DOHH2 (cell line): ENCODE measurements around the gene STOM.

Experiments
- CTCF ChIP-seq: fragments of 200-600 bp; sonication (generic); IDR thresholded peaks from one replicate; pipeline ENCODE4 v1.5.1; 2014; ENCODE audit warnings: antibody characterized with exemption, mild to moderate bottlenecking, low read depth, low read length; ENCODE audit not compliant: poor library complexity, severe bottlenecking
- EZH2phosphoT487 ChIP-seq: fragments of 200-600 bp; sonication (generic); IDR thresholded peaks from 2 replicates; pipeline ENCODE4 v1.6.1; 2017; ENCODE audit warnings: borderline replicate concordance, mild to moderate bottlenecking, antibody characterized with exemption, low read length, moderate library complexity, mixed read lengths

- no peak for TF ChIP-seq EZH2phosphoT487
- no peak for TF ChIP-seq CTCF
Observed at GRCh38 chr9:121383715-121384114, 13.7 kb upstream of the STOM start.
